GM12892 (cell line): ENCODE data around the gene SPNS2.

Source experiments
- POLR2A ChIP-seq: IDR thresholded peaks from 2 replicates; pipeline ENCODE4 v1.6.1; 2011; ENCODE audit warnings: low read depth, low read length, control low read depth
- POLR2AphosphoS5 ChIP-seq: IDR thresholded peaks from 2 replicates; pipeline ENCODE4 v1.6.1; 2011; ENCODE audit warnings: low read depth, low read length, control low read depth
- TAF1 ChIP-seq: IDR thresholded peaks from 2 replicates; pipeline ENCODE4 v1.6.1; 2011; ENCODE audit warnings: low read depth, mild to moderate bottlenecking, control low read depth, low read length, borderline replicate concordance

DNA sequence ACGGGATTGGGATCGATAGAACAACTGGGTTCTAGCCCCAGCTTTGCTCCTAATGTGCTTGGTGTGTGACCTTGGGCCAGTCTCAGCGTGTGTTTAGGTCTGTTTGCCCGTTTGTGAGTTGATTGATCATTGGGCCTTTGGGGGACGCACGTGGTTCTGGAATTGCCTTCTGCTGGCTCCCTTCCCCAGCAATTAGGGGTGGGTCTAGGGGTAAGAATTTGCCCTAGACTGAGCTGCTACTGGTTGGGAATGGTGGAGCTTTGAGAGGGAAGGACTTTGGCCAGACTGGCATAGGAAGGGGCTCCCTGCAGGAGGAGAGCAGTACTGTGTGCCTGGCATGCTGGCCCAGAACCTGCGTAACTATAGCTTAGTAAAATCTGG, 1.5 kb downstream of the SPNS2 start:
- TF ChIP-seq POLR2A (no peak), POLR2AphosphoS5 (no peak), TAF1 (no peak)
